Lower lobe of right lung (tissue), 2 donors: ENCODE results near the gene BACH2. TPM values are rescaled to one million over a fixed set of nuclear protein-coding genes. Genes with fewer than 3 reads are reported as not detected.

ENCODE experiments used
- ATAC-seq, 2 donors: fragments of 200-7000 bp; cut with Tn5 transposase; one replicate each; pipeline ENCODE4 v1.9.1; 2020 to 2022; ENCODE audit warnings: mild to moderate bottlenecking in 2 of 2, moderate library complexity in 2 of 2
- DNase-seq: peaks from one replicate; pipeline ENCODE4 v3.0.0-alpha.2; 2020
- H3K27ac ChIP-seq: fragments of 200-600 bp; one replicate; pipeline ENCODE4 v1.8.0; 2022
- H3K27me3 ChIP-seq: fragments of 200-600 bp; one replicate; pipeline ENCODE4 v1.8.0; 2022; ENCODE audit warnings: low read depth
- H3K36me3 ChIP-seq: fragments of 200-600 bp; one replicate; pipeline ENCODE4 v1.8.0; 2022; ENCODE audit warnings: mild to moderate bottlenecking
- H3K4me1 ChIP-seq: fragments of 200-600 bp; one replicate; pipeline ENCODE4 v1.8.0; 2022
- H3K4me3 ChIP-seq: fragments of 200-600 bp; one replicate; pipeline ENCODE4 v1.8.0; 2022; ENCODE audit warnings: mild to moderate bottlenecking
- H3K9me3 ChIP-seq: fragments of 200-600 bp; one replicate; pipeline ENCODE4 v1.8.0; 2022
- intact Hi-C: fragments of 100-400 bp; cut with DNase I; formaldehyde crosslinking; loops from one replicate; pipeline ENCODE4 v1.11.0; 2022
- total RNA-seq: library from RNA; stranded (reverse); fragmentation: NEBNext Ultra II Directional; extraction: Animal tissue kit (Norgen Biotek cat#: 25700); gene quantifications from one replicate; pipeline ENCODE4 v1.2.1, GENCODE V29; 2021
- TF ChIP-seq, protein P1 (sequence below): fragments of 200-600 bp; IDR thresholded peaks from one replicate; pipeline ENCODE4 v1.8.0; 2022; ENCODE audit warnings: antibody characterized with exemption, mild to moderate bottlenecking
- donor health status: DM: no; HTN: yes; CAD: no; lungs with severe emphysema.

The BACH2 gene
- total RNA-seq, 1 donor from 2014 or later: 6.3 TPM

DNA sequence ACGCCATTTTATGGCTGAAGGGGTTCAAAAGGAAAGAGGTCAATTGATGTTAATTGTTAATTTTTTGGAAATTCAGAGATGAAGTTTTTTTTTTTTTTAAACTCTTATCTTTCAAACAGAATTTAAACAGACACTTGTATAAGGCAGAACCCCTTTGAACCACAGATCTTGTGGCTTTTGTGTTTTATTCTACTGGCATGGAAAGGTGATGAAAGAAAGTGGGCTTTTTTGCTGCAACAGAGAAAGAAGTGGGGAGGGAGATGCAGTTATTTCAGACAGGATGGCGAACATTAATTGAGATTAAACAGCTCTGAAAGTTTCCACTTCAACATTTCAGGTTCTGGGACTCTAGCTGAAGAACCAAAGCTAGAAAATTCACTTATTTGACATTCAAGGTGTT, 201.5 kb downstream of the BACH2 start:
- Histone ChIP-seq H3K27ac (no peak overlapping the region), H3K27me3 (no peaks in the 10 kb centered on the region), H3K36me3 (no peaks in the 10 kb centered on the region), H3K9me3 (no peaks in the 10 kb centered on the region), H3K4me1 (peaks cover 22% of the 10 kb centered on the region), H3K4me3 (no peak overlapping the region)
- intact Hi-C loops: no loop called here
- DNase-seq (no peak), ATAC-seq (no peak)
- TF ChIP-seq, protein P1, sequence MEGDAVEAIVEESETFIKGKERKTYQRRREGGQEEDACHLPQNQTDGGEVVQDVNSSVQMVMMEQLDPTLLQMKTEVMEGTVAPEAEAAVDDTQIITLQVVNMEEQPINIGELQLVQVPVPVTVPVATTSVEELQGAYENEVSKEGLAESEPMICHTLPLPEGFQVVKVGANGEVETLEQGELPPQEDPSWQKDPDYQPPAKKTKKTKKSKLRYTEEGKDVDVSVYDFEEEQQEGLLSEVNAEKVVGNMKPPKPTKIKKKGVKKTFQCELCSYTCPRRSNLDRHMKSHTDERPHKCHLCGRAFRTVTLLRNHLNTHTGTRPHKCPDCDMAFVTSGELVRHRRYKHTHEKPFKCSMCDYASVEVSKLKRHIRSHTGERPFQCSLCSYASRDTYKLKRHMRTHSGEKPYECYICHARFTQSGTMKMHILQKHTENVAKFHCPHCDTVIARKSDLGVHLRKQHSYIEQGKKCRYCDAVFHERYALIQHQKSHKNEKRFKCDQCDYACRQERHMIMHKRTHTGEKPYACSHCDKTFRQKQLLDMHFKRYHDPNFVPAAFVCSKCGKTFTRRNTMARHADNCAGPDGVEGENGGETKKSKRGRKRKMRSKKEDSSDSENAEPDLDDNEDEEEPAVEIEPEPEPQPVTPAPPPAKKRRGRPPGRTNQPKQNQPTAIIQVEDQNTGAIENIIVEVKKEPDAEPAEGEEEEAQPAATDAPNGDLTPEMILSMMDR: no peak

- no peak for ATAC-seq
- no peak overlapping the region for H3K27ac ChIP-seq
- no peaks in the 10 kb centered on the region for H3K27me3 ChIP-seq
- peaks cover 18% of the 10 kb centered on the region for H3K4me1 ChIP-seq
- no peaks in the 10 kb centered on the region for H3K9me3 ChIP-seq
- H3K36me3 ChIP-seq: no peaks in the 10 kb centered on the region
- TF ChIP-seq, protein P1: no peak
- DNase-seq: no peak
- intact Hi-C loops: no loop called here
- H3K4me3 ChIP-seq: no peak overlapping the region
Observed at GRCh38 chr6:90093558-90094073, 203.0 kb downstream of the BACH2 start.

- ATAC-seq: no peak
Observed at GRCh38 chr6:90090866-90091265, 205.8 kb downstream of the BACH2 start.

DNA sequence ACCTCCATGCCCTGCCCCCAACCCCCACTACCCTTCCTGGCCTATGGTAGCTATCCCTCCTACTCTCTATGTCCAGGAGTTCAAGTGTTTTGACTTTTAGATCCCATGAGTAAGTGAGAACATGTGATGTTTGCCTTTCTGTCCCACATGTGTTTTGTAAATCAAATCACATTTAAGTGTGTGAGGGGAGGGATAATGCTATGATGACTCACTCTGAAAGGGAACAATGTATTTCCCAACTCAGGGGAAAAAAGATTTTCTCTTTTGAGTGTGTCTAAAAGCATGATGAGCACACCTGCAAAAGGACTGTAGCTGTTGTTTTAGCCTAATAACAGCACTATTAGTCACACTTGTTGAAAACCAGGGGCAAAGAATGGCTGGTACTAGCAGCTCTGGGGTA, 208.6 kb downstream of the BACH2 start:
- TF ChIP-seq, protein P1: no peak
- Histone ChIP-seq H3K4me3 (no peak overlapping the region), H3K36me3 (no peaks in the 10 kb centered on the region), H3K9me3 (no peaks in the 10 kb centered on the region), H3K4me1 (no peaks in the 10 kb centered on the region), H3K27ac (no peak overlapping the region), H3K27me3 (no peaks in the 10 kb centered on the region)
- peak; percentile 59 to 71 for ATAC-seq
- DNase-seq: no peak
- intact Hi-C loops: no loop called here

More at GRCh38 chr6:90090866-90091265, 205.8 kb downstream of the BACH2 start:
- intact Hi-C loops: no loop called here
- no peaks in the 10 kb centered on the region for H3K36me3 ChIP-seq
- TF ChIP-seq, protein P1: no peak
- H3K4me1 ChIP-seq: no peaks in the 10 kb centered on the region
- H3K27ac ChIP-seq: no peak overlapping the region
- H3K9me3 ChIP-seq: no peaks in the 10 kb centered on the region
- H3K27me3 ChIP-seq: no peaks in the 10 kb centered on the region
- no peak overlapping the region for H3K4me3 ChIP-seq
- no peak for DNase-seq

DNA sequence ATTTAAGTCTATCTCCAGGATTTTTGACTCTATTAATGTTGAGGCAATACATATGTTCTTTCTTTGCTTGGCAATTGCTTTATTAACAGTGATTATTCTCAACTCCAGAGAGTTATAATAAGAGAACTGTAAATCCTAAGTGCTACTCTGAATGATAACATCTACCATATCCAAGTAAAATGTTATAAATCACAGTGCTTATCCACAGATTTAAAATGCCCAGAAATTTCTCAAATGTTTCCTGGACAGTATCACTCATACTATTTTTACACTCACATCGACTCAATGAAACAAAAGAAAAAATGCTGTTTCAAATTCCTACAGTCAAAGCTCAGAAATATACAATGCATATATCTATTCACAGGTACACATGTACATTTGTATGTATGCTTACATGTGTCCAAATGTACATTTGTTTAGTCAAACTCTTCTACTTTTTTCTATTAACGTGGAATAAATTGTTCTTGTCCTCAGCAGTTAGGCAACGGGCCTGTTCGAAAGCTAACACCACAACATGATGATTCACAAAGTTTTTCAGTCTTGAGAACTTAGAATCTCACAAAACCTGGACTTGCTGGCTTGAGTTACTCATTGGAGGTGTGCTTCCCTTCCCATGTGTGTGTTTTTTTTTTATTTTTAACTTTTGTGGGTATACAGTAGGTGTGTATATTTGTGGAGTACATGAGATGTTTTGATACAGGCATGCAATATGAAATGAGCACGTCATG, 209.4 kb downstream of the BACH2 start:
- Histone ChIP-seq H3K27me3 (no peaks in the 10 kb centered on the region), H3K4me1 (no peaks in the 10 kb centered on the region), H3K36me3 (no peaks in the 10 kb centered on the region), H3K9me3 (no peaks in the 10 kb centered on the region), H3K27ac (no peak overlapping the region), H3K4me3 (no peak overlapping the region)
- ATAC-seq: no peak
- intact Hi-C loops: no loop called here
- DNase-seq: no peak
- TF ChIP-seq, protein P1: no peak
